GM18907 (cell line): ENCODE measurements around the gene ANK2.

Source experiments
- ATAC-seq: cut with Tn5 transposase; IDR thresholded peaks from one replicate; pipeline ENCODE4 v1.9.1; 2021; ENCODE audit warnings: mild to moderate bottlenecking, moderate library complexity; ENCODE audit not compliant: unreplicated experiment

Gene ANK2

GRCh38 chr4:113325876-113326615 is 276.6 kb downstream of the ANK2 start:
- no peak for ATAC-seq

- no peak for ATAC-seq
These were observed 278.0 kb downstream of the ANK2 start for GRCh38 chr4:113327494-113327893.

DNA sequence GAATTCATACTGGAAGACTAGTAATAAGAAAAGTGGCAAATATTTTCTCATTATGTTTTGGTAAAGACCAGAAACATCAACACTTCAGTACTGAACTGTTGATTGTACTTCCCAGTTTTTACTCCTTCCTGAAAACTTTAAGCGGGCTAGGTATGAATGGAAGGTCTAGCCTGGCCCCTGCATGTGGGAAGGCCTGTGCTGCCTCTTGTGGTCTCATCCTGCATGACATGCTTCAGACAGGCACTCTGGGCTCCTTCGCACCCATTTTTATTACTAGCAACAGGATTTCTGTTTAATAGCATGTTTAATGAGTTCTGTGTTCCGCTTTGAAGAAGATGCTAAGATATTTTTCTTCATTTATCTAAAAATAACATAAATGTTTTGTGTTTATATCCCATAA is 279.1 kb downstream of the ANK2 start:
- no peak for ATAC-seq

DNA sequence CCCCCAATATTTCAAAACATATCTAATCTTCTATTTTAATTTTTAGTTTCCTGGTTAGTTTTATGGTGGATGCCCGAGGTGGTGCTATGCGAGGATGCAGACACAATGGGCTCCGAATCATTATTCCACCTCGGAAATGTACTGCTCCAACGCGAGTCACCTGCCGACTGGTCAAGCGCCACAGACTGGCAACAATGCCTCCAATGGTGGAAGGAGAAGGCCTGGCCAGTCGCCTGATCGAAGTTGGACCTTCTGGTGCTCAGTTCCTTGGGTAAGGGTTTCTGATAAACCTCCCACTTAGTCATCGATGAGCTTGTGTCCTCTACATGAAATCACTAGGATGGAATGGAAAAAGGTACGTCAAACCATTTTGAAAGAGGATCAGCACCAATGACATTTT is 280.7 kb downstream of the ANK2 start:
- no peak for ATAC-seq

GRCh38 chr4:113331811-113332210 is 282.4 kb downstream of the ANK2 start:
- no peak for ATAC-seq

DNA sequence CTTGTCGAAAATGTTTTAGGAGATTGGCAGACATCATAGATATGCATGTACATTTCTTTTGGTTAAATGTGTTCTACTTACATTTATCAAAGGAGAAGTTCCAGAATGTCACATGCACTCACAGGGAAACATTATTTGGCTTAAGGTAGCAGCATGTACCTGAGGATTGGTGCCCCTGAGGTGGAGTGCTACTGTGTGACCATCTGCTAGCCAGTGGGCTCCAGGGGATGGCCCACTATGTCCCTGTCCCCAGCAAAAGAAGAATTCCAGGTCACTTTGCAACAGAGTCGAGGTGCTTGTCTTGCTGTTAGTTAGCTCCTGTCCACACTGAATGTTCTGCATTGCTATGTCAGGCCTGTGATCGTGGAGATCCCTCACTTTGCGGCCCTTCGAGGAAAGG is 283.2 kb downstream of the ANK2 start:
- no peak for ATAC-seq

GRCh38 chr4:113335746-113336145 is 286.3 kb downstream of the ANK2 start:
- no peak for ATAC-seq

DNA sequence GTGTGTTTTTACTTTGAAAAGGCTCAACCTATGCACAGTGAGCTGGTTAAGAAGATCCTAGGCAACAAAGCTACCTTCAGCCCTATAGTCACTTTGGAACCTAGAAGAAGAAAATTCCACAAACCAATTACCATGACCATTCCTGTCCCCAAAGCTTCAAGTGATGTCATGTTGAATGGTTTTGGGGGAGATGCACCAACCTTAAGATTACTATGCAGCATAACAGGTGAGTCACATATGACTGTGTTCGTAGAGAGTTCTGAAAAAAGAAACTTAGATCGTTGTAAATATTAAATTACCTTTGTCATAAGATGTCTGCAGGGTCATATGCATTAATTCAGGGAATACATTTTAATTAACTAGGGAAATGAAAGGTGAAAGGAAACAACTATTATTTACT is 287.1 kb downstream of the ANK2 start:
- ATAC-seq, result no peak

DNA sequence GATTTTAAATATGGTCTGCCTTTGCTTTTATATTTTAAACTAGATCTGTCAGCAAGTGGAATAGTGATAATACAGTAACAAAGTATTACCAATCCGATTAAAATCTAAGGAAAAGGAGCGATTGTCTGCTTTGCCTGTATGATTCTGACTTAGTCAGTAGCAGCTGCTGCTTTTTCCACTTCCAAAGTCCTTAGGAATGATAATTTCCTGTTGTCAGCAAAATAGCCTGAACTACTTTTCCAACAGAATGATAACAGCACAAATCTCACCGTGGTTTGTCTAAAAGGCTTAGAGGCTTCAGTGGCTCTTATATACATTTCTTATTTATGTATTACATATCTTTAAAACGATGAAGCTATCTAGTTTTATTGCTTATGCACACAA is 290.0 kb downstream of the ANK2 start:
- no peak for ATAC-seq

DNA sequence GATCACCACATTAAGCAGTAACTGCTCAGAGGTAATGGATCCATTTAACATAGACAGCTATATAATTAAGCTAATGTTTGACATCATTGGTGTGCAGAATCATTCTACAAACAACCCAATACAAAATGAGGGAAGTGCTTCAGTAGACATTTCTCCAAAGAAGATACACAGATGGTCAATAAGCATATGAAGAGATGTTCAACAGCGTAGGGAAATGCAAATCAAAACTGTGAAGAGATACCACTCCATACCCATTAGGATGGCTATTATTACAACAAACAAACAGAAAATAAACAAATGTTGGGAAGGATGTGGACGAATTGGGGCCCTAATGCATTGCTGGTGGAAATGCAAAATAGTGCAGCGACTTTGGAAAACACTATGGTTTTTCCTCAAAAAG is 294.6 kb downstream of the ANK2 start:
- ATAC-seq, result no peak

GRCh38 chr4:113347245-113347644 is 297.8 kb downstream of the ANK2 start:
- no peak for ATAC-seq

GRCh38 chr4:113349430-113349829 is 300.0 kb downstream of the ANK2 start:
- peak; percentile 85 for ATAC-seq

DNA sequence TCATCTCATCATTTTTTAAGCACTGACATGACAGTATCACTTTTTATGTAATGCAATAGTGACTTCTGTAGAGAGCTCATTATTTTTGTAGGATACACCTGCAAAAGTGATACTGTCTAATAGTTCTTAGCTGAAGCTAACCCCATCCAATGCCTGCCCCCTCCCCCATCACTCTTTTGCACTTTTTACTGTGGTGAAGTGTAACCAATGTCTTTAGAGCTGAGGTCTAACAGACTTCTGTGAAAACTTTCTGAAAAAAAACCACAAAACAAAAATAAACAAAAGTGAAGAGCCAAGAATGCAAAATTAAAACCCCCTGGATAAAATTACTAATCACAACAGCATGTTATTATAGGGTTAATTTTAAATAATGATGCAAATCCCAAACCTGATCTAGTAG is 301.1 kb downstream of the ANK2 start:
- no peak for ATAC-seq

- peak; percentile 99 for ATAC-seq
These were observed 306.3 kb downstream of the ANK2 start for GRCh38 chr4:113355550-113356371.

- ATAC-seq, result no peak
These were observed 307.0 kb downstream of the ANK2 start for GRCh38 chr4:113356453-113356852.

- no peak for ATAC-seq
These were observed 309.3 kb downstream of the ANK2 start for GRCh38 chr4:113358784-113359183.

DNA sequence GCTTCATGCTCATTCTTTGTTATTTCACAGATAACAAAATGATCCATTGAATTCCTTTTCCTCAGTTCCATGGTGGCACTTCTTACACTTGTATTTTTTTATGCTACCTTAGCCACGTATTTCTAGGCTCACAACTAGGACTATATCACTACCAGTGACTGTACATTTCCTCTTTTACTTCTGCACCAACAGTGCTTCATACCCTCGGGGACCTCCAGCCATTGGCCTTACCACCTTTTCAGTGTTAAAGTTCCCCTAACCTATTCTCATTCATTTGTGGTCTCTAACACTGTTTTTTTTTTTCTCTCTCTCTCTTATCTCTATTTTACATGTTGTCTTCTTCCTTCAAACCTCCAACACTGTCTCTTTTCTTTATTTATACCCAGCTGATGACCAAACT is 315.9 kb downstream of the ANK2 start:
- no peak for ATAC-seq

- no peak for ATAC-seq
These were observed 318.6 kb downstream of the ANK2 start for GRCh38 chr4:113368056-113368455.

DNA sequence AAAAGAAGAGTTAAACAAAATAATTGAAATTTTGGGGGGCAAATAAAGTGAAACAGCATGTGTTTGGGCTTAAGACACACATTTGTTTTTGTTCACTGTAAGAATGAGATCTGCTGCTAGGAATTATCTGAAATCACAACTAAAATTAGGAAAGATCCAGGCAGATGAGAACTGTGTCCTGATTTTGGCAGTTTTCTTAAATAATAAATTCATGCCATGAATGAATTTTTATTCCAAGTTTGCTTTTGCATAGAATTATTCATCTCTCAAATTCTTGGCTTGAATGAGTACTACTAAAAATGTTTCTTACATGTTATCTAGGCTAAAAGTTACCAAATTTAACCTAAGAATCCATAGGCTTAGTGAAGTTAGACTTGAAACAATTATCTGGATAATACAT is 321.7 kb downstream of the ANK2 start:
- no peak for ATAC-seq

DNA sequence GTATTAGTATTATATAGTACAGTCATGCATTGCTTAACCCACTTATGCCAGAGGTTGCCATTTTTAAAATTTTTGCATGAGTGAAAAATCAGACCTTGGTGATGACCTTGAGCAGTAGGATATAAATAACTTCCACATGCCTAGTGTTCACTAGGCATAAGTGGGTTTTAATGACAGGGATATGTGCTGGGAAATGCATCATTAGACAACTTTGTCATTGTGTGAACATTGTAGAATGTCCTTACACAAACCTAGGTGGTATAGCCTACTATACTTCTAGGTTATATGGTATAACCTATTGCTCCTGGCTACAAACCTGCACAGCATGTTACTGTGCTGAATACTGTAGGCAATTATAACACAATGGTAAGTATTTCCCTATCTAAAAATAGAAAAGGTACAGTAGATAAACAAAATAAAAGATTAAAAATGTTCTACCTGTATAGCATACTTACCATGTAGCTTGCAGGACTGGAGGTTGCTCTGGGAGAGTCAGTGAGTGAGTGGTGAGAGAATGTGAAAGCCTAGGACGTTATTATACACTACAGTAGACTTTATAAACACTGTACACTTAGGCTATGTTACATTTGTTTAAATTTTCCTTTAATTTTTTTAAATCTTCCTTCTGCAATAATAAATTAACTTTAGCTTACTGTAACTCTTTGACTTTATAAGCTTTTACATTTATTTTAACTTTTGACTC is 326.7 kb downstream of the ANK2 start:
- no peak for ATAC-seq

GRCh38 chr4:113378836-113379235 is 329.4 kb downstream of the ANK2 start:
- ATAC-seq, result no peak

GRCh38 chr4:113382704-113383103 is 333.3 kb downstream of the ANK2 start:
- no peak for ATAC-seq
